CD4-positive, alpha-beta T cell treated with Interleukin-4 for 1 hour (primary cell): ENCODE results near the gene GSAP.
"Not testable (repeated sequence)": the region's sequence is repeated elsewhere in the genome, so short reads cannot be mapped to it uniquely, and the experiment has no call there.

Source experiments
- DNase-seq, 2 donors: peaks; one replicate each; pipeline ENCODE4 v3.0.0-alpha.2; 2020 to 2022

GSAP gene, protein sequence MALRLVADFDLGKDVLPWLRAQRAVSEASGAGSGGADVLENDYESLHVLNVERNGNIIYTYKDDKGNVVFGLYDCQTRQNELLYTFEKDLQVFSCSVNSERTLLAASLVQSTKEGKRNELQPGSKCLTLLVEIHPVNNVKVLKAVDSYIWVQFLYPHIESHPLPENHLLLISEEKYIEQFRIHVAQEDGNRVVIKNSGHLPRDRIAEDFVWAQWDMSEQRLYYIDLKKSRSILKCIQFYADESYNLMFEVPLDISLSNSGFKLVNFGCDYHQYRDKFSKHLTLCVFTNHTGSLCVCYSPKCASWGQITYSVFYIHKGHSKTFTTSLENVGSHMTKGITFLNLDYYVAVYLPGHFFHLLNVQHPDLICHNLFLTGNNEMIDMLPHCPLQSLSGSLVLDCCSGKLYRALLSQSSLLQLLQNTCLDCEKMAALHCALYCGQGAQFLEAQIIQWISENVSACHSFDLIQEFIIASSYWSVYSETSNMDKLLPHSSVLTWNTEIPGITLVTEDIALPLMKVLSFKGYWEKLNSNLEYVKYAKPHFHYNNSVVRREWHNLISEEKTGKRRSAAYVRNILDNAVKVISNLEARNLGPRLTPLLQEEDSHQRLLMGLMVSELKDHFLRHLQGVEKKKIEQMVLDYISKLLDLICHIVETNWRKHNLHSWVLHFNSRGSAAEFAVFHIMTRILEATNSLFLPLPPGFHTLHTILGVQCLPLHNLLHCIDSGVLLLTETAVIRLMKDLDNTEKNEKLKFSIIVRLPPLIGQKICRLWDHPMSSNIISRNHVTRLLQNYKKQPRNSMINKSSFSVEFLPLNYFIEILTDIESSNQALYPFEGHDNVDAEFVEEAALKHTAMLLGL

DNA sequence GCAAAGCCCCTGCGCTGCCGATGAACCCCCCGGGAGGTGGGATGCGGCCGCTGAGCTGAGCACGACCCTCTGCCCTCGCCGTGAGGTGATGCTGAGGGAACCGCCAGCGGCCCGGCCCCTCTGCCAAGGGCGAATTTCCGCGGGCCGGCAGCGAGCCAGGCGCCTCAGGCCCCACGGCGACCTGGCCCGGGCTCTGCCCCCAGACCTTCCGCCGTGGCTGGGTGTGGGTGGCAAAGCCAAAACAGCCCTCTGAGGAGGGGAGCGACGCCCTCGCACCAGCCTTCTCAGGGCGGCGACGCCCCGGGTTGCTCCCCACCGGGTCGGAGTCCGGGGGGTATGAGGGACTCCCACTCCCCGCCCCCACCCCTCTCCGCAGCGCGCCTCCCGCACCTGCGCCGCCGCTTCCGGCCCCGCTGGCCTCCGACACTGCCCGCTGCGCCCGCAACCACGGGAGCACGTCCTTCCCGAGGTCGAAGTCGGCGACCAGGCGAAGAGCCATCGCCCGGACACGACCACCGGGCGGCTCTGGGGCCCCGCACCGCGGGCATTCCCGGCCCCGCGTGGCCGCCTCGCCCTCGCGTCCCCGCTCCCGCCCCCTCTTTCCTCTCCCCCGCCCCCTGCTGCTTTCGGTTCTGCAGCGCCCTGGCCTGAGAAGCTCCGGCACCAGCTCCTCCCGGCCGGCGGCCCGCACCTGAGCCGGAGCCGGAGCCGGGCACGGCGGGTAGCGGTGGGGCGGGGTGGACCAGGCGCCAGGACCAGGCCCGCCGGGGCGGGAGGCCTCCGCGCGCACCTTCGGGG lies at the start of gene GSAP:
GSAP (minus strand) TSS at position 527 of the 798 bp plus-strand sequence; CDS start at position 499, 28 bp downstream.
- peak; percentile 56 to 68 for DNase-seq

DNA sequence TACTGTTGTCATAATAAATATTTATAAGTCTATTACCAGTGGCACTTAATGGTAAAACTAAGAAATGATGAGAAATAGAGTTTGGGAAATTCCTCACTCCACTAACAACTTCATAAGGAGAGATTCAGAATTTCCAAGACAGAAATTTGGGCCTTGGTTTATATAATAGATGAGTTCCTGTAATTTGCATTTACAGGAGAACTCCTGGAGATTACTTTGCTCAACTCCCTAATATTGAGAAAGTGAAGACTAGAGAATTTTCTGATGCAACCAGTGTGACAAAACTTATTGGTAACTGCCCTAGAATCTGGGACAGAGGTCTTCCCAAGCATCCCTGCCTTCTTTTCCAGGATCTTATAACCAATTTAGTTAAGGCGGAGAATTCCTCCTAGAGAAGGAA lies 49.1 kb upstream of the GSAP start:
- DNase-seq: no peak

DNA sequence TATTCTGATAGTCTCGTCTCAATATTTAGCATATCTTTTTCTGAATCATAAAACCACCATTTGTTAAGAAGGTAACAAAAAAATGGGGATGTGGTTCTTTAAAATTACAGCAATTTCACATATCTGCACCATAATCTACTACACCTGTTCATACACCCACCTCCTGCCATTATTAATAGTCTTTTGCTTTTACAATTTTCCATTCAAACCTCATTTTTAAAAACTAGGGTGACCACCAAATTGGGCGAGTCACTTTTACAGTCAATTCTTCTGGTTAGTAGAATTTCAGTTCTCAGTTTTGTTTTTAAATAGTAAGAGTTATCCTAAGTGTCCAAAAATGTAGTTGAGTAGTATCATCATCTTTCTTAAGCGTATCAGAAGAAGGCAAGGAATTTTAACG lies 48.4 kb upstream of the GSAP start:
- DNase-seq: no peak

DNA sequence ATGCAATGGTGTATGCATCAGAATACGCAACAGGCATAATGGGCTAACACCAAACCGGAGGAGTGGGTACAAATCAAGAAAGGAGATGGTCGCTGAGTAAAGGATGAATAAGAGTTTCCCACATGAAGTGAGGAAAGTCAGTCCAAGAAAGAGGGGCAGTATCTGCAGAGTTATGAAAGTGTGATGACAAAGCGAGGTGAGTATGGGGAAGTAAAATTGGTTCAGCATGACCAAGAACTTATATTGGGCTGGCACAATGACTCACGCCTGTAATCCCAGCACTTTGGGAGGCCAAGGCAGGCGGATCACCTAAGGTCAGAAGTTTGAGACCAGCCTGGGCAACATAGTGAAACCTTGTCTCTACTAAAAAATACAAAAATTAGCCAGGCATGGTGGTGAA lies 47.5 kb upstream of the GSAP start:
- peak in 1 of 2 donors; percentile 61 for DNase-seq

DNA sequence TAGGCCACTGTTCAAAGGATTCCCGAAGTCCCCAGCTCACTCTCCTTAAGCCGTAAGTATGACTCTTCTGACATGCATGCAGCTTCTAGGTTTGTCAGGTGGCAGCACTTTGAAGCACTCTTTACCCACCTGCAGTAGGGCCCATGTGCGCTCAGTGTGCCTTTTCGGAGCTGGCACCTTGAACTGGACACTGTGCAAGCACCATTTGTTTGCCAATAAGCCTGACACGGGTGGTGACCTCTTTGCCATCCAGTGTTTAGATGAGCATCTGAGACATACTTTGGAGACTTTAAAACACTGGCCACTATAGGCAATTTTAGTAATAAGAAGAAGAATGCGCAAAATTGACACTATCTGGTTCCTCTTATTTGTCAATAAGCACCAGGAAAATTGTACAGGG lies 45.7 kb upstream of the GSAP start:
- DNase-seq: no peak

DNA sequence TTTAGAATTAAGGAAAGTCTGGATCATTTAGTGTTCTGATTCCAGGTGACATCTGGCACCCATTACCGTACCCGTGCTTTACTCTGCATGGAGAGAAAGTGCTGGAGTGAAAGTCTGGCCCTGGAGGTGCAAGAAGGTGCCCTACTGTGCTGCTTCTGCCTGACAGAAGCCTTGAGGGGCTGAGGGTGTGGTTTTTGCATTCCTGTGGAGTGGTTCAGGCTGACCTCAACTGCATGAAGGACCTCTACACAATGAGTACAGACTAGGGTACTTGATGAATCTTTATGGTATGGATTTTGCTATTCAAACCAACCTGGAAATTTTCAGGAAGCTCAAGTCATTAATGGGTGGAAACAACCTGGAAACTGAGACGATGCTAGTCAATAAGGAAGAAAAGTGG lies 45.1 kb upstream of the GSAP start:
- no peak for DNase-seq

DNA sequence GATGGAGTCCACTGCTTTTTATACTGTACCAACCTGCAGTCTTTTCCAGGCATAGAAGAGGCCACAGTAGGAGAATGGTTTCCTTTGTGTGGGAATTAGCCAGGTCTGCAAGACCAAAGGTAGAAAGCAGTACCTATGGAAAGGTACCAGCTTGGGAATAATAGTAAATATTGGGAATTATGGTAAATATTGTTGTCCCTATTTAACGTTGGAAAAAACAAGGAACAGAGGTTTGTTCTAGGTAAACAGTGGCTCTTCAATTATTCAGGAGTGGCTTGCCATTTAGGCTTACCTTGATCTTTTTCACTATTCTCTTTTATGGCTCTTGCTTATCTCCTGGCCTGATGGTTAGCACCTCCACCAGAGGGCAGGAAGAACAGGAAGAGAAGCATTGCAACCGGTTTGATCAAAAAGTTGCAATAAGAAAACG lies 43.9 kb upstream of the GSAP start:
- no peak for DNase-seq

DNA sequence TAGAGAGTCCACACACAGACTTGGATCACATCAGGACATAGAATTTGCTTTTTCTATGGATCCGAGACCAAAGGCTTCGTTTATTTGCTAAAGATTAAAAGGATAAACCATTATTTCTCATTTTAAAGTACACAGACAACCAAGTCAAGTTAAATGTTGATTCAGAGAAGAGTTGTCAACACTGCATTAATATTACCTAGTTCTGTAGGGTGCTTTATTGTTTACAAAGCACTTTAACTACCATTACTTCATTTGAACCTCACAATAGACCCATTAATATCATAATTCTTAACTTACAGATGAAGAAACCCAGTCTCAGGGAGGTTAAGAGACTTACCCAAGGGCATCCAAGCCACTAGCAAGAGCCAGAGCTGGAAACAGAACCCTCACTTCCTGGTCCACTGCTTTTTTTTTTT lies 43.2 kb upstream of the GSAP start:
- DNase-seq: no peak

DNA sequence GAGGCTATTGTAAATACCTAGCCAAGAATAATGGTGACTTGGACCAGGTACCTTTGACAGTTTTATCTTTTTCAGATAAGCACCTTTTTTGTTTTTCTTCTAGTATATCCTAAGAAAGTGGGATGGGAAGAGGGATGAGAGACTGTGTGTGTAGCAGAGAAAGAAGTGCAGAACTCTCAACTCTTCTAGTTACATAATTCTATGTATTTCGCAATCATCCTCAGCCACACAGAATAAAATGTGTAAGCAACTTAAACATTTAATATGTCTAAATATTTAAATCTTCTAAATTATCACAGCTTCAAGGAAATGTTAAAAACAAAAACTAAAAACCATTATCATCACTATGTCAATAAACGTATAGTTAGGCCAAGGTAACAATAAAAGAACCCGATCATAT lies 42.6 kb upstream of the GSAP start:
- no peak for DNase-seq

DNA sequence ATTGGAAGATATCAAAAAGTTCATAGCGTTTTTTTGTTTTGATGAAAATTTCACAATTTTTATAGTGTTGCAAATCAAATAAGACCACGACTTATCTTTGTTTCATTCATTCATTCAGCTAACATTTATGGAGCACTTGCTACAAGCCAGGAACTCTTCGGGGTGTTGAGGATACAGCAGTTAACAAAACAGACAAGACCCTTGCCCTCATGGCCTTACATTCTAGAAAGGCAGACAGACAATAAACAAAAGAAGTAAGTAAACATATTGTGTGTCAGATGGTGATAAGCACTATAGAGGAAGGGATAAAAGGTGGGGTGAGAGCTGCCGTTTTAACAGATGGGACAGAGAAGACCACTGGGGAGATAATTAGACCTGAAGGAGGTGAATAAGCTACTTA lies 41.6 kb upstream of the GSAP start:
- DNase-seq: no peak

DNA sequence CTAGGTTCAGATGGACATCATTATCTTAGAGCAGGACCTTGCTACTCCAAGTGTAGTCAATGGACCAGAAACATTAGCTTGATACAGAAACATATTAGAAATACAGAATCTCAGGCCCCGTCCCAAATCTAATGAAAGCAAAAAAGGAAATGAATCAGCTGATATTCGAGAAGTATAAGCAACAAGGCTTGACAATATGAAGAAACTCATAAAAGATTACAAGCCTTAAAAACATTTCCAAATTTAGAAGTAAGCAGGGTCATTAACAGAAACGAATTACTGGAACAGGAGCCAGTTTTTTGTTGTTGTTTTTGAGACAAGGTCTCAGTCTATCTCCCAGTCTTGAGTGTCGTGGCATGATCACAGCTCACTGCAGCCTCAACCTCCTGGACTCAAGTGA lies 40.5 kb upstream of the GSAP start:
- no peak for DNase-seq

DNA sequence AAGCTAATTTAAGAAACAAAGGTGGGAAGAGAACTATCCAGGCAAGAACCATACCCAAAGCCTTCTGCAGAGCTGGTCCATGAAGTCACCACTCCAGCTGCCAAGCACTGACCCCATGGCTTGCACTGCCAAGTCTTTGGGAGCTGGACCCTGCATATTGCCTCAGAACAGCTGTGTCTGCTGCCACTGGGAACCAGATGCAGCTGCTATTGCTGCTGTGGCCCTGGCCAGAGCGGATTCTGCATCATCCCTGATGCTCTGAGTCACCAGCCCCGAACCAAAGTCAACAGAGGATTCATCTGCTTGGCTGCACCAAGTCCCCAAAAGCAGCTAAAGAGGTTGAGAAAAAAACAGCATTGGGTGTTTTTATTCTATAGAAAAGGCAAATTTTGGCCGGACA lies 39.2 kb upstream of the GSAP start:
- DNase-seq: peak in 1 of 2 donors; percentile 23

DNA sequence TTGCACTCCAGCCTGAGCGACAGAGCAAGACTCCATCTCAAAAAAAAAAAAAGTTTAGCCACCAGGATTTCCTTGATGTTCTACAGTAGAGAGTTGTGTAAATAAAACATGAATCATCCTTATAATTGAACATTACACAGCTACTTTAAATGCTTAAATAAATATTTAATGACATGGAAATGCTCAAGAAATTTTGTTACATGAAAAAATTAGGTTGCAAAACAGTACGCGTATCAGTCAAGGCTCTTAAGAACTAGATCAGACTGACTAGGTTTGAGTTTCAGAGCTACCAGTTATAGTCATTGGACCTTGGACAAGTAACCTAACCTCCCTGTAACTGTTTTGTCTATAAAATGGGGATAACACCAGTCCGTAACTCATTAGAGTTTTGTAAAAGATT lies 38.7 kb upstream of the GSAP start:
- no peak for DNase-seq

DNA sequence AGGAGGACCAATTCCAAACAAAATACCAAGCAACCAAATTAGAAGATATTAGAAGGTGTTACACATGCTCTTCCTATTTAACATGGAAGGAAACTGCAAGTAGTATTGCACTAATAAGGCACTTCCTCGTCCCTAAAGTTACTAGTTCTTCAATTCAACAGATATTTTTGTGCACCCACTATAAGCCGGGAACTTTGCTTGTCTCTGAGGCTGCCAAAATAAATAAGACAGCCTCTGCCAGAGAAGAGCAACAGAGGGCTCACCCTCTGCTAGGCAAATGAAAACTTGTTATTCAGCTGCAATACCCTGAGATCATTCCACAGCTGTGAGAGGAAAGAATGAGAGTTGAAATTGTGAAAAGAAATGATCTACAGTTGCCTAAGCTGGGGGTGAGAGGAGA lies 37.4 kb upstream of the GSAP start:
- no peak for DNase-seq

DNA sequence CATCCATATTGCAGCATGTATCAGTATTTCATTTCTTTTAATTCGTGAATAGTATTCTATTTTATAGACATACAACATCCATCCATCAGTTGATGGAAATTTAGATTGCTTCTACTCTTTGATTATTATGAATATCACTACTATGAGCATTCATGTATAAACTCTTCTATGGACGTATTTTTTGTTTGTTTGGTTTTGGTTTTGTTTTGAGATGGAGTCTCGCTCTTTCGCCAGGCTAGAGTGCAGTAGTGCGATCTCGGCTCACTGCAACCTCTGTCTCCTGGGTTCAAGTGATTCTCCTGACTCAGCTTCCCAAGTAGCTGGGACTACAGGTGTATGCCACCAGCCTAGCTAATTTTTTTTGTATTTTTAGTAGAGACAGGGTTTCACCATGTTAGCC lies 35.8 kb upstream of the GSAP start:
- not testable (repeated sequence) for DNase-seq

DNA sequence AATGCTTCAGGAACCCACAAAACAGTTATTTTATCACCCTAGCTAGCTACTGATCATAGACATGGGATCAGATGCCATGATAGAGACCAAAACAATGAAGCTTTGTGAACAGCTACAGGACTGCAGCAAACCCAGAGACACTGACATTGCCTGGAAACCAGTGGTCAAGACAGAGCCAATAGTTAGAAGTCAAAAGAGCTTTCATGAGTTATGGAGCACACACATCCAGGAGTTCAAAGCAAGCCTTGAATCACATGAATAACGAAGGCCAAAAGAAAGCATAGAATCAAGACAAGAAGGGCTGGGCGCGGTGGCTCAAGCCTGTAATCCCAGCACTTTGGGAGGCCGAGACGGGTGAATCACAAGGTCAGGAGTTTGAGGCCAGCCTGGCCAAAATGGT lies 34.5 kb upstream of the GSAP start:
- DNase-seq: no peak

DNA sequence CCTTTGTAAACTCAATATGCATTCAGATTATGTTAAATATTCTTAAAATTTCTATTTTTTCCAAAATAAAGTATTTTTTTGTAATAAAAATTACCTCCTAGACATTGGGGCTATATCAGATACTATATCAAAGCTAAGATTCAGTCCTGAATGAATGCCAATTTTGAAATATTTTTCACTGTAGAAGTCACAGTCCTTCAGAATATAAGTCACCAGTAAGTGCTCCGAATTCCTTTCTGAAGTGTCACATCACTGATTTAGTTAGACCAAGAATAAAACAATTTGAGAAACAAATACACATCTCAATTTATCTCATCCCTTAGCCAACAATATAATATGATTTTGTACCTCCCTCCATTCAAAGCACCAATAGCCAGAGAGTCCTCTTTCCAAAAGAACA lies 33.9 kb upstream of the GSAP start:
- no peak for DNase-seq

DNA sequence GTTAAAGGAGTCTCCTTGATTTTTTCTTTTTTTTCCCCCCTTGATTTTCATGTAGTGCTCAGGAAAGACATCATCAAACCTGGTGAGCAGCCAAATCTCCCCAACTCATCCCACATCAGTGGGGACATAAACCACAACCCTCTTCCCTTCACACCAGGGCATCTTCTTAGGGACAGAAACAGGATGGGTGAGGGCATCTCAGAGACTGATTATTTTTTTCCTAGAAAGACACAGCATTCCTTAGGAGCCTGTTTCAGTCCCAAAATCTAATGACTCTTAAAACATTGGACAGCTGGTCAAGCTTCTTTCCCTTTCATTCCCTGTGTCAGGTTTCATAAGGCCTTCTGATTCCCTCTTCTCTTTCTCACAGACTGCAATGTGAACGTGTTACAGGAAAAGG lies 31.5 kb upstream of the GSAP start:
- no peak for DNase-seq

DNA sequence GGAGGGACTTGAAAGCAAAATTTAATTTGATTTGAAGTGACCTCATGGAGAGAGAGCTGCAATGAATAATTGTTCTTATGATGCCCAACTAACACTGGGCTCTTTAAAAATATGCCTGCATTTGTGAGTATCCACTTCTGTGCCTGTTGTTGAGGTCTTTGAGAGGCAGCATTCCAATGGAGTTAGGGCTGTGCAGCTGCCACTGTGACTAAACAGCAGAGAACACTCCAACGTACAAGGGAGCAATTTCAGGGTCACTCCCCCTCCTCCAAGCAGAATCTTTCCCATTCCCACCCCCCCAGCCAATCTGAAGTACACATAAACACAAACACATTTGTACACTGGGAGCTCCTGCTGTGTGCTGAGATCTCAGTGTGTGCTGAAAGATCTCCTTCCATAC lies 28.0 kb upstream of the GSAP start:
- no peak for DNase-seq

DNA sequence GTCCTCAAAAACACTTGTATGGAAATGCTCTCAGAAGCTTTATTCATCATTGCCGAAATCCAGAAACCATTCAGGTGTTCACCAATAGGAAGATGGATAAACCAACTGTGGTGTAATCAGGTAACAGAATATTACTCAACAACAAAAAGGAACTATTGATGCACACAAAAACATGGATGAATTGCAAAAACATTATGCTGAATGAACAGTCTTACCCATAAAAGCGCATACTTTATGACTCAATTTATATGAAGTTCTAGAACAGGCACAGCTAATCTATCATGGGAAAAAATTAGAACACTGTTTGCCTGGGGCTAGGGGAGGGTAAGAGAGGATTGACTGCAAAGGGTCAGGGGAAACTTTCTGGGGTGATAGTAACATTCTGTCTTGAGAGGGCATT lies 26.9 kb upstream of the GSAP start:
- no peak for DNase-seq

DNA sequence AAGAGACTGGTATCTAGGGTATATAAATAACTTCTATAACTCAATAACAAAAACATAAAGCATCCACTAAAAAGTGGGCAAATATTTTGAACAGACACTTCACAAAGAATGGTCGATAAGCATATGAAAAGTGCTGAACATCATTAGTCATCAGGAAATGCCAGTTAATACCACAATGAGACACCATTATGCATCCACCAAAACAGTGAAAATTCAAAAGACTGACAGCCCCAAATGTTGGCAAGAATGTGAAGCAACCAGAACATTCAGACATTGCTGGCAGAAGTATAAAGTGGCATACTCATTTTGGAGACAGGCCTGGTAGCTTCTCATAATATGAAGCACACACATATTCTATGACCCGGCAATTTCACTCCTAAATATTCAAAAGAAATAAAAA lies 26.5 kb upstream of the GSAP start:
- DNase-seq: no peak

DNA sequence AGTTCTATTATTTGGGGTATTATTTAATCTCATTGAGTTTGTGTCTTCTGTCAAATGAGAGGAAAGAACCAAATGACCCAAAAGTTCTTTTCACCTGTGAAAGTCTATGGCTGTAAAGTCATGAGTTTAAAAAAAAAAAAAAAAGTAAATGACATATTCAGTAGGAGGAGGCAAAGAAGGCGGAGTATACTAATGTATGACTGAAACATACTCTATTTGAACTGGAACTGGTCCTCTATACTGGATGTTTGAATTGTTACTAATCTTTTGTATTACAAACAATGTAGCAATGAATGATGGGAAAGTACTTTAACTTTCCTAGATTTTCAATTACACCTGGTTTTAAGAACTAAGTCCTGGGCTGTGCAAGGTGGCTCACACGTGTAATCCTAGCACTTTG lies 24.9 kb upstream of the GSAP start:
- DNase-seq: no peak

DNA sequence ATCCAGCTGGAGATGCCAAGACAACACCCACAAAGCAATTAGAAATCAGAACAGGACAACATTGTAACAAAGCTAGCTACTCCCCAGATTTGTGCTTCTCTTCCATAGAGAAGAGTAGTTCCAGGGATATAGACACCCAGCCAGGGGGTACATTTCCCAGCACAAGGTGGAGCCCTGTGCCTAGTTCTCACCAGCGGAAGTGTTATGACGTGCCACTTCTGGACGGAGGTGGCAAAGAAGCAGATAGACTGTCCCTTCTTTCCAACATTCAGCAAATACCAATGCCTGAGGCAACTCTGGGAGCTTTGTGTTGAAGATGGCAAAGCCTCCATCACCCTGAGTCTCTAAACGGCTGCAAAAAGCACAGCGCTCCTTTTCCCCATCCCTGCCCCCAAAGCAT lies 23.4 kb upstream of the GSAP start:
- DNase-seq: peak in 1 of 2 donors; percentile 42
